Progenitor cell of endocrine pancreas (in vitro differentiated cells): ENCODE measurements around the gene MTG1. TPM values are rescaled to one million over a fixed set of nuclear protein-coding genes. Genes with fewer than 3 reads are reported as not detected.

Experiments
- DNase-seq: peaks from one replicate; pipeline ENCODE4 v3.0.0; 2021; ENCODE audit warnings: low spot score; ENCODE audit not compliant: unreplicated experiment
- H3K27ac Mint-ChIP-seq: 2 replicates; pipeline ENCODE4 v1.8.0; 2021; ENCODE audit warnings: mild to moderate bottlenecking, moderate library complexity, mixed read lengths
- H3K27me3 Mint-ChIP-seq: 2 replicates; pipeline ENCODE4 v1.8.0; 2021; ENCODE audit warnings: mixed read lengths
- H3K36me3 Mint-ChIP-seq: 2 replicates; pipeline ENCODE4 v1.8.0; 2022; ENCODE audit warnings: mixed read lengths; ENCODE audit not compliant: insufficient read depth
- H3K4me1 Mint-ChIP-seq: 2 replicates; pipeline ENCODE4 v1.8.0; 2021; ENCODE audit warnings: low read depth, mixed read lengths
- H3K4me3 Mint-ChIP-seq: 2 replicates; pipeline ENCODE4 v1.8.0; 2021; ENCODE audit warnings: low read depth, mild to moderate bottlenecking, moderate library complexity, mixed read lengths
- H3K9me3 Mint-ChIP-seq: 2 replicates; pipeline ENCODE4 v1.8.0; 2021; ENCODE audit warnings: low read depth, mixed read lengths
- total RNA-seq: library from RNA; stranded (reverse); gene quantifications from 2 replicates; pipeline ENCODE4 v1.2.1, GENCODE V29; 2021
- TF ChIP-seq, protein P1 (sequence below): fragments of 200-600 bp; sonication (generic); IDR thresholded peaks from one replicate; pipeline ENCODE4 v1.5.0; 2021; ENCODE audit warnings: antibody characterized with exemption, mild to moderate bottlenecking; ENCODE audit not compliant: unreplicated experiment

MTG1 gene
- total RNA-seq, 1 donor from 2014 or later, result 137 TPM

DNA sequence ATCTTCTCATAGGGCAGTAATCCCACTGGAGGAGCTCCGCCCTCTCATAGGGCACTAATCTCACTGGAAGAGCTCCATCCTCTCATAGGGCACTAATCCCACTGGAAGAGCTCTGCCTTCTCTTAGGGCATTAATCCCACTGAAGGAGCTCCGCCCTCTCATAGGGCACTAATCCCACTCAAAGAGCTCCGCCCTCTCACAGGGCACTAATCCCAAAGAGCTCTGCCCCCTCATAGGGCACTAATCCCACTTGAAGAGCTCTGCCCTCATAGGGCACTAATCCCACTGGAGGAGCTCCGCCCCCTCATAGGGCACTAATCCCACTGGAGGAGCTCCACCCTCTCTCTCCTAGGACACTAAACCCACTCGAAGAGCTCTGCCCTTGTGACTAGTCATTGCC is 32.7 kb upstream of the MTG1 start:
- no peak overlapping the region for H3K4me3 Mint-ChIP-seq
- TF ChIP-seq, protein P1, sequence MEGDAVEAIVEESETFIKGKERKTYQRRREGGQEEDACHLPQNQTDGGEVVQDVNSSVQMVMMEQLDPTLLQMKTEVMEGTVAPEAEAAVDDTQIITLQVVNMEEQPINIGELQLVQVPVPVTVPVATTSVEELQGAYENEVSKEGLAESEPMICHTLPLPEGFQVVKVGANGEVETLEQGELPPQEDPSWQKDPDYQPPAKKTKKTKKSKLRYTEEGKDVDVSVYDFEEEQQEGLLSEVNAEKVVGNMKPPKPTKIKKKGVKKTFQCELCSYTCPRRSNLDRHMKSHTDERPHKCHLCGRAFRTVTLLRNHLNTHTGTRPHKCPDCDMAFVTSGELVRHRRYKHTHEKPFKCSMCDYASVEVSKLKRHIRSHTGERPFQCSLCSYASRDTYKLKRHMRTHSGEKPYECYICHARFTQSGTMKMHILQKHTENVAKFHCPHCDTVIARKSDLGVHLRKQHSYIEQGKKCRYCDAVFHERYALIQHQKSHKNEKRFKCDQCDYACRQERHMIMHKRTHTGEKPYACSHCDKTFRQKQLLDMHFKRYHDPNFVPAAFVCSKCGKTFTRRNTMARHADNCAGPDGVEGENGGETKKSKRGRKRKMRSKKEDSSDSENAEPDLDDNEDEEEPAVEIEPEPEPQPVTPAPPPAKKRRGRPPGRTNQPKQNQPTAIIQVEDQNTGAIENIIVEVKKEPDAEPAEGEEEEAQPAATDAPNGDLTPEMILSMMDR, result no peak
- peaks cover 8% of the 10 kb centered on the region for H3K36me3 Mint-ChIP-seq
- no peak overlapping the region for H3K27ac Mint-ChIP-seq
- no peaks in the 10 kb centered on the region for H3K27me3 Mint-ChIP-seq
- H3K9me3 Mint-ChIP-seq, result no peaks in the 10 kb centered on the region
- DNase-seq, result no peak
- peaks cover 6% of the 10 kb centered on the region for H3K4me1 Mint-ChIP-seq

- Mint-ChIP-seq H3K36me3 (peaks cover 8% of the 10 kb centered on the region), H3K9me3 (no peaks in the 10 kb centered on the region), H3K27me3 (no peaks in the 10 kb centered on the region), H3K27ac (no peak overlapping the region), H3K4me3 (no peak overlapping the region), H3K4me1 (peaks cover 6% of the 10 kb centered on the region)
- DNase-seq, result no peak
- TF ChIP-seq, protein P1, result no peak
These were observed 32.0 kb upstream of the MTG1 start for GRCh38 chr10:133361773-133362441.

GRCh38 chr10:133362846-133363245 is 31.1 kb upstream of the MTG1 start:
- TF ChIP-seq, protein P1, result no peak
- H3K9me3 Mint-ChIP-seq, result no peaks in the 10 kb centered on the region
- no peak for DNase-seq
- H3K27ac Mint-ChIP-seq, result no peak overlapping the region
- H3K4me1 Mint-ChIP-seq, result peaks cover 6% of the 10 kb centered on the region
- no peaks in the 10 kb centered on the region for H3K27me3 Mint-ChIP-seq
- H3K36me3 Mint-ChIP-seq, result peaks cover 8% of the 10 kb centered on the region
- no peak overlapping the region for H3K4me3 Mint-ChIP-seq

DNA sequence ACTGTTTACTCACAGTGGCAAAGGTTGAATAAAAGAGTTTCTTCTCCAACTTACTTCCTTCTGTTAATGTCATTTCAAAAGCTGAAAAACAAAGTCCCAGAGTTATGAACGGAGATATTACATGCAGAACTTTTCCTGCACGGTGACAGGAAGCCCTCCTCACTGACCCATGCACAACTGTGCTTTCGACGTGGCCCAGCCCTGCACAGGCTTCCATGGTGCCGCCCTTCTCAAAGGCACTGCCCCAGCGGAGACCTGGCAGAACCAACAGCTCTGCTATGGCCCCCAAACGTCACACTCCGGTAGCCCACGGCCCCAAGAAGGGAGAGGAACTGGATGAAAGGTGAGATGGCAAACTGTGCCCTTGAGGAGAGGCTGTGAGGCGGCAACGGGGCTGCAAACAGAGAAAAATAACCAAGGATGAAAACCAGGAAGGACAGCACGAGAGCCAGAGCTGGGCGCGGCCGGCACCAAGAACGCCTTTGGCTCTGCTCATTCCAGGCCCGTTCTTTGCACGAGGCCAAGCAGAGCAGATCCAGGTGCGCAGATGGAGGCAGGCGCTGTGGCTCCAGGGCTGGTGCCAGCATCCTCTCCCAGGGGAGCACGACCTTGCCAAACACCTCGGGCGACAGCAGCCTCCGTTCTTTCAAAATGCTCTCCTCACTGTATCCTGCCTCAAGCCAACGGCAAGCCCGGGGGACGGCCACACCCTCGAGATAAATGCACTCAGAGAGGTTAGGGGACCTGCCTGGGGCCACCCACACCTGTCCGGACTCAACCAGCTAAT is 29.1 kb upstream of the MTG1 start:
- TF ChIP-seq, protein P1, result no peak
- H3K4me1 Mint-ChIP-seq, result peaks cover 5% of the 10 kb centered on the region
- no peaks in the 10 kb centered on the region for H3K9me3 Mint-ChIP-seq
- no peak overlapping the region for H3K4me3 Mint-ChIP-seq
- peaks cover 11% of the 10 kb centered on the region for H3K36me3 Mint-ChIP-seq
- DNase-seq, result no peak
- H3K27ac Mint-ChIP-seq, result peak overlapping the region; percentile 13
- no peaks in the 10 kb centered on the region for H3K27me3 Mint-ChIP-seq

DNA sequence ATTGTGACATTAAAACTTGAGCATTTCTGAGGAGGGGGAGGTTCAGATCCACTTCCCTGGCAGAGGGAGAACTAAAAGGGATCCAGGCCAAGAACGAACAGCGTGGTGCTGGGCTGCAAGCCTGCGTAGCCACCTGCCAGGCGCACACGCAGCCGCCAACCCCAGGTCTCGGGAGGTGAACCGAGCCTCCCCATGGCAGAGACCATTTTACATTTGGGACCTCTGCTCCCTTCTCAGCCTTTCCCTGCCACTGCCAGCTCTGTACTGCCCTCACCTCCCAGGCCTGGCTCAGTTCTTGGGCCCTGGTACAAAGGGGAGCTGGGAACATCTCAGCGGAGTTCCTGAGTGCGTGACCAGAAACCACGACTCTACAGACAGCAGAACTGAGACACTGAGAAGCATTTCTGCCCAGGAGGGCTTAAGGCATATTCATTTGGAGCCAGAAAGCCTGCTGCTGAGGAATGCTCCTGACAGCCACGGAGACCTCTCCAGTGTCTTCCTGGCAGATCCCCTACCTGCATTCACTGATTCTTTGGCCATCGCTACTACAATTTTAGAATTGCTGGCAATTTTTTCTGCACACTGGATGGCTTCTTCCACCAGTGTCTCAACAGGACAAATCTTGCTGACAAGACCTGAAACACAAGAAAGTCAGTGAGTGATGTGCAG is 28.4 kb upstream of the MTG1 start:
- no peak for DNase-seq
- no peaks in the 10 kb centered on the region for H3K27me3 Mint-ChIP-seq
- H3K27ac Mint-ChIP-seq, result peak overlapping the region; percentile 13
- H3K4me1 Mint-ChIP-seq, result no peaks in the 10 kb centered on the region
- no peaks in the 10 kb centered on the region for H3K9me3 Mint-ChIP-seq
- TF ChIP-seq, protein P1, result no peak
- H3K36me3 Mint-ChIP-seq, result peaks cover 11% of the 10 kb centered on the region
- no peak overlapping the region for H3K4me3 Mint-ChIP-seq
